CD4-positive, alpha-beta T cell treated with Interferon alpha-2 for 1 hour (primary cell): ENCODE measurements around the gene NACAD.

ENCODE experiments used
- DNase-seq, 2 donors: peaks; one replicate each; pipeline ENCODE4 v3.0.0-alpha.2; 2020 to 2022

Gene NACAD

DNA sequence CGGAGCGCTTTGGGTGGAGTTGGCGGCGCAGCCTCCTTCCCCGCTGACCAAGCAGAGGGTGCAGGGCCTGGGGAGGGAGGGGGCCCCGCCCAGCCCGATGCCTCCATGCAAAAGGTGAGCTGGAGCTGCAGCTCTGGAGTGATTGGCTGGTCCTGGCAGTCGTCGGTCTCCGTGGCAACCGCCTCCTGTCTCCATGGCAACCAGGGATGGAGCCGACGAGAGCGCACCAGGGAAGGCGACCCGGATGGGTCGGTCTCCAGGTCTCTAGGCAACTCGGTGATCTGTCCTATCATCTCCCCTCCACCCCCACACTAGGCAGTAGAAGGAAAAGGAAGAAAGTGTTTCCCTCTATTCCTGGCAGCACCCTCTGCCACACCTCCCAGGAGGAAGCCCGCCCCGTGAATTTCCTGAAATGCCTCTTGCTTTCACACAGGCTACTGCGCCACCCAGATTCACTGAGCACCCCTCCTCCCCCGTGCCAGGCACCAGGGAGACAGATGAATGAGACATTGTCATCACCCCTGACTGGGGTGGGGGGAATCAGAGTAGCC lies 647 bp upstream of the NACAD start:
- peak; percentile 66 to 73 for DNase-seq

DNA sequence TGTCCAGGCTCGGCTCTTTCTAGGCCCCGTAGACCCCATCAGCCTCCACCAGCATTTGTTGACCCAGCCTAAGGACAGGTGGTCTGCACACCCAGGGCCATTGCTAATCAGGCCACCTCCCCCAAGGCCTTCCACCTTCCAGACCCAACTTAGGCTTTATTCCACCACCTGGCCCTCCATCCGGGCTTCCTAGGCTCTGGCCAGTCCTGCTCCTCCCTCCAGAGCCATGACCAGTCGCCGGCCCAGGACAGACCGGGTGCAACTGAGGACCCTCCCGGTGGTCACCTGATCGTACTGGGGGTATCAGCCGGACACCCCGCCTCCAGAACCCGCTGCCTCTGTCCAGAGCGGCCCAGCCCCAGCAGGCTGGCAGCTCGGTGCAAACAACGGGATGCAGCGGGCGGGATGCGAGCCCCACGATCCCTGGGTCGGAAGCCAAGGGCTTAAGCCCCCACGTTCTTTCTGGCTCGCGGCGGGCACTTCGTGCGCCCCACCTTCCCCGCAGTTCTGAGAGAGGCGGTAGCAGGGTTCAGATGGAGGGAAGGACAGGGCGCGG lies 545 bp downstream of the NACAD start:
- DNase-seq = no peak

DNA sequence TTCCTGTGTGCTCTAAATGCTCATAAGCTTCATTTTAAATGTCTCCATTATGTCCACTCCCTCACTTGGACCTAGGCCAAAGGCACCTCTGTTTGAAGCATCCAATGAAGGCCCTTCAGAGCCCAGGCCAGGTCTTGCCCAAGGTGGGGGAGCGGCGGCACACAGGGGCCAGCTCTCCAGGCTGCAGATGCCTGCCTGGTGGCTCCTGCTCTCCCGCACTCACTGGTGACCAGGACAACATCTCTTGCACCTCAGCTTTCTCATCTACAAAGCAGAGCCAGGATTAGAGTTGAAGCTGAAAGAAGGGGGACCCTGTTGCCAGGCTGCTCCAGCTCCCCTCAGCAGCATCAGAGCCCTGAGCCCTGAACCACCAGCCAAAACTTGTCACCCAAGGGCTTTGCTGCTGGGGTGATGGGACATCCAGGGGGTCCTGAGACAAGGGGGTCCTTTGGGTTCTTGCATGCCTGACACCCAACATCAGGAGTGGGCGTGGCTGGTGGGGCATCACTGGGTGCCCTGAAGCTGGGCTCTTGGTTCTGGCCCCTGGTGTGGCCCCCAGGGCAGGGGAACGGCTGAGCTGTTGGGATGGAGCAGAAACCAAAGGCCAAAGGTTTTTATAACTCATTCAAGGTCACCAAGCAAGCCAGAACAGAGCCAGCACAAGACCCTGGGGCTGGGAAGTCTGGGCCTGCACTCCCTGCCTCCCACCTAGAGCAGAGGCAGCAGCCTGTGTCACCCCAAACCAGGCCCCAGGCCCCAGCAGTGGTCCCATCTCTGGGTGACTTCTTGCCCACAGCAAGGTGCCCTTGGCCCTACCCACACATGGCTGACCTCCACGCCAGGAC lies 1.2 kb downstream of the NACAD start:
- DNase-seq = no peak

DNA sequence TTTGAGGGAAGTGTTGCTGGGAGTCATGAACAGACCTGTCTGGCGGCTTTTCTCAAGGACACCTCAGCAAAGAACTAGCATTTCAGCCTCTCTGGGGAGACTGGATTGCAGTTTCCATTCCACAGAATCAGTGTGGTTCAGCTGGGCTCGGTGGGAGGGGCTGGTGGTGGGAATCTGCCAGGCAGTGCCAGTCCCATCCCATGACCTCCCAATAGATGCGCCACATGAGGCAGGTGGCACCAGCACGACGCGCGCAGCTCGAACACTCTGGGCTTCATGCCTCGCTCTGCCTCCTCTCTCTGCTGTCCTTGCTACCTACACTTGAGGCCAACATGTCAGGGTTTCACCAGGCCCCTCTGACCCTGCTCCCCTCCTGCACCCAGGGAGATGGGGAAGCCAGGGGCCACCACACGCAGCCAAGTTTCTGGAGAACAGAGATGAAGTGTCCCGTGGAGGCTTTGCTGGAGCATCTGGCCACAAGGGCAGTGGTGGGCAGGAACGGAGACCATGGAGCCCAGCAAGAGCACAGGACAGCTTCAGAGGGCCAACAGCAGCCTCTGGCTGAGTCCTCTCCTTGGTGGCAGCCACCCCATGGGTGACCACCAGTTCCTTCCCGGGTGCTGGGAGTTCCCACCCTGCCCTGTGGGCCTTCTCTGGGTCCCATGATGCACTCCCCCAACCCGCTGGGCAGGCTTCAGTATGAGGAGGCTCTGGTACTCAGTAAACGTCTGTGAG lies 2.3 kb downstream of the NACAD start:
- DNase-seq = no peak

DNA sequence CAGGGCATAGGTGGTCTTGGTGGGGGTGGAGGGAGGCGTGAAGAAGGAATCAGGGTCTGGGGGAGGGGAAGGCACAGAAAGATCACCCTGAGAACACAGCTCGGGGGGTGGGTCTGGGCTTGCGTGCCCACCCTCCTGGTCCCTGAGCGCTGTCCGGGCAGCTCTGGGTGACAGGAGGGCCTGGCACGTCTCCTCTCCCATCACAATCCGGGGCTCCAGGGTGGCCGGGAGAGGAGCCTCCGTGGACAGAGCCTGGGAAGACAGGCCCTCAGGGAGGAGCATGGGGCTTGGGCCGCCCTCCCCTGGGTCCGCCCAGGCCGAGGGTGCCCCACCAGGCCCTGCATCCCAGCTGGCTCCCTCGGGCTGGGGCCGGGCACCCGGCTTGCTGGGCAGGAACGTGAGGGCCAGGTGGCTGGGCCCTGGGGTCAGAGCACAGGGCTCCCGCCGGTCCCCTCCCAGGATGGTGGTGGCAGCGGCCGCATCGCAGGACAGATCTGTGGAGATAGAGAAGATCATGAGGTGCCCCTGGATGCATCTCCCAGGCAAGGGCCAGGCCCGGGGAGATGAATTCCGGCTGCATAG lies 3.1 kb downstream of the NACAD start:
- no peak for DNase-seq

DNA sequence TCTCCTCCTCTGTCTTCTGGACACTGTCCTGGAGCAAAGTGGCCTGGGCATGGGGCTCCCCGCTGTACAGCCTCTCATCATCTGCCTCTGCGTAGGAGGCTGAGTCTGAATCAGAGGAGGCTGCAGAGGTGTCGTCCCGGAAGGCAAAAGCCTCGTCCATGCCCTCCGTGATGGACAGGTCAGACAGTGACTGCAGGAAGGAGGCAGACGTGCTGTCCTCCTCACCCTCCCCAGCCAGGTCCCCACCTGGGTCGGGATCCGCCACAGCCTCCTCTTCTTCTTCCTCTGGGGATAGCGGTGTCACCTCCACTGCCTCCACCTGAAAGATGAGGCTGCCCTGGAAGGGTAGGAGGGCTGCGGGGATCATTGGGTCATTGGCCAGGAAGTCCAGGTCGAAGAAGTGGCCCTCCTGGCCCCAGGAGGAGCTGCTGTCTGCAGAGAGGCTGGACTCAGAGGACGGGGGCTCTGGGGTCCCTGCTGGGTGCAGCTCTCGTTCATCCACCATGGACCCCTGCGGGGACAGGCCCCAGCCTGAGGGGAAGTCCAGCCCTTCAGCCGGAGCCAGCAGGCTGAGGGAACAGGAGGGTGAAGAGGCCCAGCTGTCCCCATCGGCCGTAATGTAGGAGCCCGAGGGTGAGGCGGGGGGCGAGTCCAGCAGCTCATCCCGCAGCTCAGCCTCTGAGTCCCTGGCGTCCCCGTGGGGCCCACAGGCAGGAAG lies 3.7 kb downstream of the NACAD start:
- DNase-seq = no peak

DNA sequence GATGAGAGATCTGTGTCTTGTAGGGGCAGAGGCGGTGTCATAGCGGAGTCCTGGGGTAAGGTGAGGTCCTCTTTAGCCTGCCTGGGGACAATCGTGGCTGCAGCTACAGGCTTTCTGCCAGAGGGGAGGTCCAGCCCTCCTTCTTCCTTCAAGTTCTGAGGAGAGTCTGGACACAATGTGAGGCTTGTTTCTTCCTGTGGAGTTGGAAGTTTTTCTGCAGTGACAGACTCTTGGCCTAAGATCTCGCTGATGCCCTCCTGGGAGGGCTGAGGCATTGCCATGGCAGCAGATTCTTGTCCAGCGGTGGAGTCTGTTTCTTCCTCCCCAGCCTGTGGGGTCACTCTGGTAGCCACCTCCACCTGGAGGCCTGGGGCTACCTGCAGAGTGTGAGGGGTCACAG lies 4.4 kb downstream of the NACAD start:
- no peak for DNase-seq

DNA sequence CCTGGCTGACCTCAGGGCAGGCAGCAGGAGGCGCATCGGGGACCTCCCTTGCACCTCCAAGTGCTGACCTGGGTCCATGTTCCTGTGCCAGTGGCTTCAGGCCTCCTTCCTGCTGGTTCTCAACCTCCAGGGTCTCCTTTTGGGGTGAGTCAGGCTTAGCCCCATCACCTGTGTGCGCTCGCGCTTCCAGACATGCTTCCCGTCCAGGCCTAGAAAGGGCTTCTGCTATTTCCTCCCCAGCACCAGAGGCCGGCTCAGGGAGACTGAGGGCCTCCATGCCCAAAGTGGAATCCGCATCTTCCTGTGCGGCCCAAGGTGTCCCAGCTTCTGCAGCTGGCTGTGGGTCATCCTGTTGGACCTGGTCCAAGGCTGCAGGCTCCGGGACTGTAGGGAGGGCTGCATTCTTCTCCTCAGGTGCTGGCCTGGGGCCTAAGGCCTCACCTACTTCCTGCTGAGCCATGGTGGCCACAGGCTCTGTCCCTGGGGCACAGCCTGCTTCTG lies 5.9 kb downstream of the NACAD start:
- no peak for DNase-seq

DNA sequence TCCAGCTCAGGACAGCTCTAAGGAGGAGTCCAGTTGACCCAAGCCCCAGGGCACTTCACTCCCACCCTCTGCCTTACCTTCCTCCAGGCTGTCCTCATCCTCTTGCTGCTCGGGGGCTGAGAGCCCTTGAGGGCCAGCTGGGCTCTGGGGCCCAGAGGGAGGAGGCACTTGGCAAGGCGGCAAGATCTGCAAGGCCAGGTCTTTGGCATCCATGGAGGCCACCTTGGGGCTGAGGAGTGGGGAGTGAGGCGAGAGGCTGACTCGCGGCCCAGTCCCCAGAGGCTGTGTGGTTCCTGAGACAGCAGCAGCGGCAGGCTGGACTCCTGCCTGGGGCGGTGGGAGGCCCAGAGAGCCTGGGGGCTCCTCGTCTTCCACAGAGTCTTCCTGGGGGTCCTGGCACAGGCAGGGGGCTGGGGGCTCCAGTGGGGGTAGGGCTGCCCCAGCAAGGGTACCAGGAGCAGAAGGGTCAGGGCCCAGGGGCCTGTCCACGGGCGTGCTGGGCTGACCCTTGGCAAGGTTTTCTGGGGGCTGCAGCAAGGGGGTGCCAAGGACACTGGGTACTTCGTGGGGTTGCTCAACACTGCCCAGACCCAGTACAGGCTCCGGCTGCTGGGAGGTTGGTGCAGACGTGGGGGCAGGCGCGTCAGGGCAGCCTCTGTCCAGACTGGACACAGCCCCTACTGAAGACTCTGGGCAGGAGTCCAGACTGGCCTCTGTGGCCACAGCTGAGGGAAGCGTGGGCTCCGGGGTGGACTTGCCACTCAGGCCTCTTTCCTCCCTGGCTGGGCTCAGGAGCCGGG lies 6.5 kb downstream of the NACAD start:
- no peak for DNase-seq

DNA sequence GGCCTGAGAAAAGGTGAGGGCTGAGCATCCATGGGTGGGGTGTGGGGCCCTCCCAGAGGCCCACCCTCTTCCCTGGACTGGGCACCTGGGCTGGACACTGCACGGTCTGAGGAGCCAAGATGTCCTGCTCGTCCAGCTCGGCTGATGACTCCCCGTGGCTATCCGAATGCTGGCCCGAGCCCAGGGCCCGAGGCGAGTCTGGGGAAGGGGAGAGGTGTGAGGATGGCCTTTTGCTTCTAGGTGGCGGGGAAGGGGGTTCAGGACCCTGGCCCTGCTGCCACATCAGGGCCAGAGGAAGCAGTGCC lies 7.1 kb downstream of the NACAD start:
- no peak for DNase-seq

DNA sequence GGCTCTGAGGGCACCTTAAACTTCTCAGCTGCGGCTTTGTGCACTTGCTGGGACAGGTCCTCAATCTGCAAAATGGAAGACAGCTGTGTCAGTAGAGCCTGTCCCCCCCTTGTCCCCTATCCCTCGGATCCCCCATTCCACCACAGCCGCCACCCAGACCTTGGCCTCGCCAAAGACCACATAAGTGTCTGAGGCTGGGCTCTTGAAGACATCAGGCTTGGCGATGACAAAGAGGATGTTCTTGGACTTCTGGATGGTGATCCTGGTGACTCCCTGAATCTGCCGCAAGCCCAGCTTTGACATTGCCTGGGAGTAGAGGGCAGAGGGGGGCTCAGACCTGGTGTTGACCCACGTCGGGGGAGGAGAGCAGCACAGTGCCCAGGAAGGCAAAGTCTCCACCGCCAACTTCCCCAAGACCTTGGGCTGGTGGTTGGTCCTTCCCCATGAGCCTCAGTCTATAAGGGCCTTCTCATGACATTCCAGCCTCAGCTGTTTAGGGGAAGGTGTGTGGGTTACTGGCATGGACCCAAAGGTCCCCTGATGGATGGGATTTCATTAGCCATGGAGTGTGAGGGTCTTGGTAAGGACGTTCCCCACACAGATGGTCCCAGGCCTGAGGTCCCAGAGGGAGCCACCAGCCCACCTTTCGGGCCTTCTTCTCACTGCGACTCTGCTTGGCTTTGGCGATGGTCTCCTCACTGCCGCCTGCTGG lies 7.7 kb downstream of the NACAD start:
- DNase-seq = no peak

DNA sequence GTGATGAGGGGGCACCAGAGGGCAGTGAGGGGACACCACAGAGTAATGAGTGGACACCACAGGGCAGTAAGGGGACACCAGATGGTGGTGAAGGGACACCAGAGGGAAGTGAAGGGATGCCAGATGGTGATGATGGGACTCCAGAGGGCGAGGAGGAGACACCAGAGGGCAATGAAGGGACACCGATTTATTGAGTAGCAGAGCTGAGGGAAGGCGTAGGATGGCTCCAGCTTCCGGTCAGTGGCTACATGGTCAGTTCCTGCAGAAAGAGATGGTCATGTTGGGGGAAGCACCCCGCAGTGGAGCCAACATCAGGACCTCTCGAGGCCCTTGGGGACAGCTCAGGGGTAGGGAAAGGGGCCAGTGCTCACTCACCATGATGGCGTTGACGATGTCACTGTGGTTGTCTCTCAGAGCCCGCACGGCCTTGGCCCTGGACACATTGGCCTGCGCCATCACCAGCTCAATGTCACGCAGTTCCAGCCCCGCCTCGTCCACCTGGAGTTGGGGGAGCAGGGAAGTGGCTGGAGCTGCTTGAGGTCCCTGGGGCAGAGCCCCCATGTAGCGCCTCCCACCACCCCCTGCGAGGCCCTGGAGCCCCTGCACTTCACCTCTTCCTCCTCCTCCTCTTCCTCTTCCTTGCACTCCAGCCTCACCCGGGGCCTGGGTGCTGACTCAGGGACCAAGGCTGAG lies 8.4 kb downstream of the NACAD start:
- no peak for DNase-seq

DNA sequence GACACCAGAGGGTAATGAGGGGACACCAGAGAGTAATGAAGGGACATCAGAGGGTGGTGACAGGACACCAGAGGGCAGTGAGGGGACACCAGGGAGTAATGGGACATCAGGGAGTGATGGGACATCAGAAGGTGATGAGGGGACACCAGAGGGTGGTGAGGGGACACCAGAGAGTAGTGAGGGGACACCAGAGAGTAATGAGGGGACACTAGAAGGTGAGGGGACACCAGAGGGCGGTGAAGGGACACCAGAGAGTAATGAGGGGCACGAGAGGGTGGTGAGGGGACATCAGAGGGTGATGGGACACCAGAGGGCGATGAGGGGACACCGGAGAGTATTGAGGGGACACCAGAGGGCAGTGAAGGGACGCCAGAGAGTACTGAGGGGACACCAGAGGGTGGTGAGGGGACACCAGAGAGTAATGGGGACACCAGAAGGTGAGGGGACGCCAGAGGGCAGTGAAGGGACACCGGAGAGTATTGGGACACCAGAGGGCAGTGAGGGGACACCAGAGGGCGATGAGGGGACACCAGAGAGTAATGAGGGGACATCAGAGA lies 10.6 kb downstream of the NACAD start:
- DNase-seq = peak in 1 of 2 donors; percentile 0

DNA sequence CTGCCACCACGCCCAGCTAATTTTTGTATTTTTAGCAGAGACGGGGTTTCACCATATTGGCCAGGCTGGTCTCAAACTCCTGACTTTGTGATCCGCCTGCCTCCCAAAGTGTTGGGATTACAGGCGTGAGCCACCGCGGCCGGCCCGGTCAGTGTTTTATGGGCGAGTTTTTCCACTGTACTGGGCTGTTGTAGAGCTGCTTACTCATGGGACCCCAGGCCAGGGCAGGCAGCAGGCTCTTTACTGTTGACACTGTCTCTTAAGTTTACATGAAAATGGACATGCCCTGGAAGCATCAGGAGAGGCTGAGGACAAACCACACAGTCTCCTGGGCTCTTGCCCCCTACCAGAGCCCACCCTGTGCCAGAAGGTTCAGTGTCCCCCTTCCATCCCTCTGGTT lies 11.2 kb downstream of the NACAD start:
- no peak for DNase-seq

DNA sequence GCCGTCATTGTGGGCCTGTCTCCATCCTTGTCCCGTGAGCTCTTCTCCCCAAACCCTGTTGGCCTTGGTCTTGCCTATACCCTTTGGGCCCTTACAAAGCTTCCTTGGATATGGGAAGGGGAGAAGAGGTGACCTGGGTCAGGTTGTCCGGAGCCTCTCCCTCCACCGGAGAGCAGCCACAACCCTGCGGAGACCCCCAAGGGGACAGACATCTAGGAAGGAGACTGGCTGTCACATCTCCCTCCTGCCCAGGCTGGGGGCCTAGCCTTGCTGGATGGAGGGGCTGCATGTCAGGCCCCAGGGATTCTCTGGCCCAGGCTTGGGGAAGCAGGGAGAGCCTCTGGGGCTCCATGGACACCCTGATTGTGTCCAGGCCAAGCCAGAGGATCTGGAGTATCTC lies 11.8 kb downstream of the NACAD start:
- peak in 1 of 2 donors; percentile 0 for DNase-seq

DNA sequence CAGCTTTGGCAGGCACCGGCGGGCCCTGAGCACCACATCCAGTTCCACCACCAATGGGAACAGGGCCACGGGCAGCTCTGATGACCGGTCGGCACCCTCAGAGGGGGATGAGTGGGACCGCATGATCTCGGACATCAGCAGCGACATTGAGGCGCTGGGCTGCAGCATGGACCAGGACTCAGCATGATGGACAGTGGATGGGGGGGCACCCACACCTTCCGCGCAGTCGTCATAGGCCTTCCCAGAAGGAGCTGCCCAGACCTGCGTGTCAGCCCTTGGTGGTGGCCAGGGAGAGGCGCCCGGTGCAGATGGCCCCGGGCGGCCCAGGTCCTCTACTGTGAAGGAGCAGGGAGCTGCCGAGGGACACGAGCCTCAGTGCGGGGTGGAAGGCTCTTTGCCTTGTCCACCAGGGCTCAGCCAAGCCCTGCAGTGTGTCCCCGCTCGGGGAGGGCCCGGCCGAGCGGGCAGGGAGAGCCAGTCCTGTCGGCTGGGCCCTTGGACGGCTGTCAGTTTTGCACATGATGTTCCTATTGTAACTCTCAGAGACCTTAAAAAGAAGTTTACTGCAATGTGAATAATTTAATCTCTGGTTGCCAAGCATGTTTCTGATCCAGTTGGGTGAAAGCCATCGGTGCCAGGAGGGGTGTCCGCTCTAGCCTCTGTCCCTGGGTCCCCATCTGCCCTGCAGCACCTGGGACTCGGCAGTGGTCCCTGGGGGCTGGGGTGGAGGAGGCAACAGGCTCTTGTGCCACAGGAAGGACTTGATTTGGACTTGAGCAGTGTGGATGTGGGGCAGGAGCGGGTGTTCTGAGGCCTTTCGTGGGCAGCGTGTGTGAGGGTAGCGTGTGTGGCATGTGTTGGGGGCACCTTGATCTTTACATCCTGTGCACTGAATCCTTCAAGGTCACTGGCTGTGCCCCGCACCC lies 12.6 kb downstream of the NACAD start:
- DNase-seq = peak in 1 of 2 donors; percentile 0

DNA sequence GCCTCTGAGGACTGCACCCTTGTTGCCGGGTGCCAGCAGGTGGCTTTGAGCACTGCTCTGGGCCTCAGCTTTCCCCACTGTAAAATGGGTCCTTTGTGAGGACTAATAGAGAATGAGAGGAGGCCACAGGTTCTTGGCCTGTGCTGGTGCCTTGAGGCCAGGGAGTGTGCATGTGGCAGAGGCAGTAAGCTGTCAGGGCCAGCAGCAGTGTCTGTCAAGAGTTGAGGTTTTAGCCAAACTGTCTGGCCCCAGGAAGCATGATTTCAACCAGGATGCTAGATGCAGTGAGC lies 13.5 kb downstream of the NACAD start:
- peak in 1 of 2 donors; percentile 0 for DNase-seq

DNA sequence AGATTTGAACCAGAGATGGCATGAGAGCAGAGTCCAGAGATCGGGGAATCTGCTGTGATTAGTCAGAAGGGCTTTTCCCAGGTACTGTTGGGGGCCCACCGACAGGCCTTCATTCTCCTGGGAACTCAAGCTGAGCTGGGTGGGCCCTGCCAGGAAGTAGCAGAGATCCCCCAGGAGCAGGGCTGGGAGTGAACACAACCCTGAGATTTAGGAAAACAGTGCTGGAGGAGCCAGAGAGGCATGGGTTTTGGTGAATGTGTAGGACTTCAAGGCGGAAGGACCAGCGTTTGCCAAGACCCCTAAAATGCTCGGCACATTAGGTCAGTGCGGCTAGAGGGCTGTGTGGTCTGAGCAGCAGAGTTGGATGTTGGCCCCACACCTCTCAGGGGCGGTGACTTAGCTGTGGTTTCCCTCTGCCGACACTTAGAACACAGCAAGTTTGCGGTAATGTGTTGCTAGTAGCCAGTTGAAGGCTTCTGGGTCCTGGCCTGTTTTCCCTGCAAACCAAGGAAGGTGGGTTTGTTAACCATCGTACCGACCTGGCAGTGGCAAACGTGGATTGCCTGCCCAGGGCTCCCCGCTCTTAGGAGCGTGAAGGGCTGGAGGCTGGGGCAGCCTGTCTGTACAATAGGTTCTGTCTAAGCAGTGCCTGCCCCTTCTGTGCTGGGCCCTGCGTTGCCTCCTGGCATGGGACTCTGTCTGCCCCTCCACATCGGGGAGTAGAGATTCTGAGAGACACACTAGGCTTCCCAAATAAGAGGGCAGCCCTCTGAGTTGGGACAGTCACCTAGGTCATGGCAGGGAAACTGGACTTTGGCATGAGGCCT lies 14.0 kb downstream of the NACAD start:
- DNase-seq = peak in 1 of 2 donors; percentile 1
